HuH-7.5 (cell line): ENCODE results near the gene NKX1-1.
"Not testable (repeated sequence)": the region's sequence is repeated elsewhere in the genome, so short reads cannot be mapped to it uniquely, and the experiment has no call there.

ENCODE experiments used
- DNase-seq: peaks from one replicate; pipeline ENCODE4 v3.0.0; 2011; ENCODE audit warnings: low spot score

The NKX1-1 gene

GRCh38 chr4:1404573-1405253 is 1.5 kb downstream of the NKX1-1 start:
- no peak for DNase-seq

GRCh38 chr4:1403591-1404572 is 2.4 kb downstream of the NKX1-1 start:
- DNase-seq = no peak

- no peak for DNase-seq
These were observed 3.1 kb downstream of the NKX1-1 start for GRCh38 chr4:1403177-1403583.

- DNase-seq = no peak
These were observed 3.6 kb downstream of the NKX1-1 start for GRCh38 chr4:1402516-1403091.

- DNase-seq = no peak
These were observed 4.2 kb downstream of the NKX1-1 start for GRCh38 chr4:1402021-1402515.

- no peak for DNase-seq
These were observed 4.7 kb downstream of the NKX1-1 start for GRCh38 chr4:1401409-1402020.

- no peak for DNase-seq
These were observed 5.3 kb downstream of the NKX1-1 start for GRCh38 chr4:1400831-1401408.

GRCh38 chr4:1400191-1400805 is 5.9 kb downstream of the NKX1-1 start:
- no peak for DNase-seq

- DNase-seq = no peak
These were observed 6.6 kb downstream of the NKX1-1 start for GRCh38 chr4:1399508-1400190.

GRCh38 chr4:1398681-1399507 is 7.3 kb downstream of the NKX1-1 start:
- no peak for DNase-seq

GRCh38 chr4:1396806-1397455 is 9.3 kb downstream of the NKX1-1 start:
- DNase-seq = no peak

GRCh38 chr4:1395941-1396805 is 10.1 kb downstream of the NKX1-1 start:
- DNase-seq = no peak

- DNase-seq = not testable (repeated sequence)
These were observed 10.8 kb downstream of the NKX1-1 start for GRCh38 chr4:1395389-1395820.

GRCh38 chr4:1394554-1395388 is 11.5 kb downstream of the NKX1-1 start:
- DNase-seq = not testable (repeated sequence)

- no peak for DNase-seq
These were observed 12.4 kb downstream of the NKX1-1 start for GRCh38 chr4:1393866-1394265.

- DNase-seq = not testable (repeated sequence)
These were observed 12.9 kb downstream of the NKX1-1 start for GRCh38 chr4:1393363-1393762.
